Osteocyte (in vitro differentiated cells): ENCODE results near the gene RPTOR. TPM values are rescaled to one million over a fixed set of nuclear protein-coding genes. Genes with fewer than 3 reads are reported as not detected.
A peak's percentile ranks its signal among the peaks of the same experiment; 100 is the strongest.

Experiments used
- DNase-seq: peaks from one replicate; pipeline ENCODE4 v3.0.0; 2021; ENCODE audit warnings: mixed read lengths; ENCODE audit not compliant: unreplicated experiment; ENCODE audit errors: extremely low spot score
- H3K27ac Mint-ChIP-seq: one replicate; pipeline ENCODE4 v1.8.0; 2021; ENCODE audit warnings: mild to moderate bottlenecking, mixed read lengths; ENCODE audit not compliant: unreplicated experiment
- H3K27me3 Mint-ChIP-seq: one replicate; pipeline ENCODE4 v1.8.0; 2021; ENCODE audit warnings: mixed read lengths; ENCODE audit not compliant: unreplicated experiment
- H3K36me3 Mint-ChIP-seq: one replicate; pipeline ENCODE4 v1.8.0; 2021; ENCODE audit warnings: mixed read lengths; ENCODE audit not compliant: unreplicated experiment
- H3K4me1 Mint-ChIP-seq: one replicate; pipeline ENCODE4 v1.8.0; 2021; ENCODE audit warnings: mixed read lengths; ENCODE audit not compliant: unreplicated experiment
- H3K4me3 Mint-ChIP-seq: one replicate; pipeline ENCODE4 v1.8.0; 2021; ENCODE audit warnings: mild to moderate bottlenecking, moderate library complexity, mixed read lengths; ENCODE audit not compliant: unreplicated experiment
- H3K9me3 Mint-ChIP-seq: one replicate; pipeline ENCODE4 v1.8.0; 2021; ENCODE audit warnings: mixed read lengths; ENCODE audit not compliant: unreplicated experiment
- CTCF ChIP-seq: fragments of 200-600 bp; sonication (generic); IDR thresholded peaks from 2 replicates; pipeline ENCODE4 v1.5.0; 2021; ENCODE audit warnings: antibody characterized with exemption, mild to moderate bottlenecking, moderate library complexity
- total RNA-seq: library from RNA; stranded (reverse); gene quantifications from 2 replicates; pipeline ENCODE4 v1.2.1, GENCODE V29; 2021

RPTOR gene
- total RNA-seq, 1 donor from 2014 or later = 36.0 TPM

GRCh38 chr17:80868022-80868609, 323.5 kb downstream of the RPTOR start:
- H3K27me3 Mint-ChIP-seq = no peaks in the 10 kb centered on the region
- no peak for DNase-seq
- peaks cover 29% of the 10 kb centered on the region for H3K4me1 Mint-ChIP-seq
- H3K9me3 Mint-ChIP-seq = no peaks in the 10 kb centered on the region
- H3K36me3 Mint-ChIP-seq = peaks cover 2% of the 10 kb centered on the region
- no peak for TF ChIP-seq CTCF
- no peak overlapping the region for H3K4me3 Mint-ChIP-seq
- no peak overlapping the region for H3K27ac Mint-ChIP-seq

- Mint-ChIP-seq H3K4me1 (peaks cover 38% of the 10 kb centered on the region), H3K4me3 (no peak overlapping the region), H3K27ac (no peak overlapping the region), H3K36me3 (no peaks in the 10 kb centered on the region), H3K27me3 (no peaks in the 10 kb centered on the region), H3K9me3 (no peaks in the 10 kb centered on the region)
- TF ChIP-seq CTCF = no peak
- no peak for DNase-seq
These were observed 325.0 kb downstream of the RPTOR start for GRCh38 chr17:80869481-80870145.

- Mint-ChIP-seq H3K4me3 (no peak overlapping the region), H3K9me3 (no peaks in the 10 kb centered on the region), H3K27ac (peak overlapping the region; percentile 50), H3K27me3 (no peaks in the 10 kb centered on the region), H3K36me3 (peaks cover 2% of the 10 kb centered on the region), H3K4me1 (peaks cover 38% of the 10 kb centered on the region)
- no peak for DNase-seq
- no peak for TF ChIP-seq CTCF
These were observed 325.8 kb downstream of the RPTOR start for GRCh38 chr17:80870401-80870800.

GRCh38 chr17:80871341-80871740, 326.7 kb downstream of the RPTOR start:
- H3K4me3 Mint-ChIP-seq = no peak overlapping the region
- TF ChIP-seq CTCF = no peak
- H3K9me3 Mint-ChIP-seq = no peaks in the 10 kb centered on the region
- no peak for DNase-seq
- peaks cover 3% of the 10 kb centered on the region for H3K36me3 Mint-ChIP-seq
- H3K27ac Mint-ChIP-seq = no peak overlapping the region
- no peaks in the 10 kb centered on the region for H3K27me3 Mint-ChIP-seq
- H3K4me1 Mint-ChIP-seq = peaks cover 36% of the 10 kb centered on the region

- H3K27ac Mint-ChIP-seq = no peak overlapping the region
- H3K4me1 Mint-ChIP-seq = peaks cover 34% of the 10 kb centered on the region
These were observed 327.4 kb downstream of the RPTOR start for GRCh38 chr17:80872001-80872500.

More at GRCh38 chr17:80872001-80872500, 327.4 kb downstream of the RPTOR start:
- TF ChIP-seq CTCF = no peak
- Mint-ChIP-seq H3K27me3 (no peaks in the 10 kb centered on the region), H3K9me3 (no peaks in the 10 kb centered on the region), H3K4me3 (no peak overlapping the region), H3K36me3 (peaks cover 3% of the 10 kb centered on the region)
- no peak for DNase-seq
